ENCODE measurements around the gene ILRUN.
"Not testable (repeated sequence)": the region's sequence is repeated elsewhere in the genome, so short reads cannot be mapped to it uniquely, and the experiment has no call there.

Gene ILRUN

GRCh38 chr6:34714663-34715062 lies 18.1 kb upstream of the ILRUN start:
- TF ChIP-seq CTCF (IDR thresholded peaks at IDR 0.05; ENCODE audit: low read depth, low read length), result no peak
- H3K4me3 ChIP-seq (ENCODE audit: low read depth, low read length), result no peak overlapping the region

GRCh38 chr6:34712881-34713280 lies 16.3 kb upstream of the ILRUN start:
- not testable (repeated sequence) for H3K4me3 ChIP-seq (ENCODE audit: low read depth, low read length)

GRCh38 chr6:34709386-34709785 lies 12.8 kb upstream of the ILRUN start:
- TF ChIP-seq CTCF (IDR thresholded peaks at IDR 0.05; ENCODE audit: low read depth, low read length), result no peak
- no peak overlapping the region for H3K4me3 ChIP-seq (ENCODE audit: low read depth, low read length)

GRCh38 chr6:34705241-34705640 lies 8.7 kb upstream of the ILRUN start:
- H3K4me3 ChIP-seq (ENCODE audit: low read depth, low read length), result no peak overlapping the region
- TF ChIP-seq CTCF (IDR thresholded peaks at IDR 0.05; ENCODE audit: low read depth, low read length), result no peak

- no peak for TF ChIP-seq CTCF (IDR thresholded peaks at IDR 0.05; ENCODE audit: low read depth, low read length)
- no peak overlapping the region for H3K4me3 ChIP-seq (ENCODE audit: low read depth, low read length)
Measured at GRCh38 chr6:34701199-34701598, 4.6 kb upstream of the ILRUN start.

- no peak for TF ChIP-seq CTCF (IDR thresholded peaks at IDR 0.05; ENCODE audit: low read depth, low read length)
- no peak overlapping the region for H3K4me3 ChIP-seq (ENCODE audit: low read depth, low read length)
Measured at GRCh38 chr6:34697904-34698559, 1.5 kb upstream of the ILRUN start.

GRCh38 chr6:34697544-34697836 lies 923 bp upstream of the ILRUN start:
- TF ChIP-seq CTCF (IDR thresholded peaks at IDR 0.05; ENCODE audit: low read depth, low read length), result no peak
- no peak overlapping the region for H3K4me3 ChIP-seq (ENCODE audit: low read depth, low read length)

GRCh38 chr6:34696189-34696738 lies 303 bp downstream of the ILRUN start:
- peak overlapping the region; percentile 98 for H3K4me3 ChIP-seq (ENCODE audit: low read depth, low read length)
- TF ChIP-seq CTCF (IDR thresholded peaks at IDR 0.05; ENCODE audit: low read depth, low read length), result no peak

All from WI38 (cell line).